ENCODE measurements around the gene RYR2.

Gene RYR2

GRCh38 chr1:237197470-237198425 is 155.8 kb downstream of the RYR2 start:
- no peak for DNase-seq (ENCODE audit: low read depth in 4 of 4, low spot score in 1 of 4)

DNA sequence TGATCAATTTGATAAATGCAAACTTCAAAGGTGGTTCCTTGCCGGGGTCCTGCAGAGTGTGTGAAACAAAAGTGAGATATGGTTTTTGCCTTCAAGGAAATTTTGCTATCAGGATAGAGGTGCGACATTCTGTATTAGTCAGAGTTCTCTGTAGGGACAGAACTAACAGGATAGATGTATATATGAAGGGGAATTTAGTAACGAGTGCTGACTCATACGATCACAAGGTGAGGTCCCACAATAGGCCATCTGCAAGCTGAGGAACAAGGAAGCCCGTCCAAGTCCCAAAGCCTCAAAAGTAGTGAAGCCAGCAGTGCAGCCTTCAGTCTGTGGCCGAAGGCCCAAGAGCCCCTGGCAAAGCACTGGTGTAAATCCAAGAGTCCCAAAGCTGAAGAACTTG is 157.0 kb downstream of the RYR2 start:
- no peak for DNase-seq (ENCODE audit: low read depth in 4 of 4, low spot score in 1 of 4)

DNA sequence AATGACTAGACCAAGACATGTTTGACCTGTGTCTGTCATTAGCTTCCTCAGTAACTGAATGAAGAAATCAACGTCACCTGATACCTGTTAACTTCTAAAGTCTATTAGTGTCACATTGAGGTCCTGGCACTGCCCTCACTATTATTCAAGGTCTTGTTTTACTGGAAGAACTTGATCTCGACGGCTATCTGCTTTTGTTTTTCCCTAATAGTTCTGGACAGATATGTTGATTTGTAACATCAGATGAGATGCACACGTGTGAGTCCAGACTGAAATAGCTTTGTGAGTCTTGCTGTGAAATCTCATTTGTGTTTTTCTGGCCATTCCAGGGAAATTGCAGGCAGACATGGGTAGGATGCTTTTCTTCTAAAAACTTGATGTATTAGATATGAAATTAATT is 159.2 kb downstream of the RYR2 start:
- no peak for DNase-seq (ENCODE audit: low read depth in 4 of 4, low spot score in 1 of 4)

- no peak for DNase-seq (ENCODE audit: low read depth in 4 of 4, low spot score in 1 of 4)
These were observed 162.9 kb downstream of the RYR2 start for GRCh38 chr1:237204841-237205240.

- no peak for DNase-seq (ENCODE audit: low read depth in 4 of 4, low spot score in 1 of 4)
These were observed 163.5 kb downstream of the RYR2 start for GRCh38 chr1:237205400-237206064.

GRCh38 chr1:237206065-237206414 is 164.1 kb downstream of the RYR2 start:
- DNase-seq (ENCODE audit: low read depth in 4 of 4, low spot score in 1 of 4) = no peak

DNA sequence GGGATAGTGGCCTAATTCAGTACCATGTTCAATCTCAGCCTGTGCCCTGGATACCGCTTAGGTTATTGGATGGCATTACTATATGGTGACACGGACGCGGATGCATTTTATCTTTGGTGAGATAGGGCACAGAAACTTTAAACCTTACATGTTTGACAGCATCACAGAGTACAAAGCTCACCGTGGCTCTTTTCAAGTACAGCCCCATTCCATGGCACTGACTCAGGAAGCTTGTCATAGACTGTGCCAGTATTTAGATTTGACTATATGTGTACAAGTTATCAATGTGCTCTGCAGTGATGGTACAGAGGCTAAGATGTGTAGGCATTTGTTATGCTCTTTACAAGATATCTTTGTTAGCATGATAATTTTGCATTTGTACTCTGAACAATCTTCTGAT is 169.0 kb downstream of the RYR2 start:
- DNase-seq (ENCODE audit: low read depth in 4 of 4, low spot score in 1 of 4) = no peak

DNA sequence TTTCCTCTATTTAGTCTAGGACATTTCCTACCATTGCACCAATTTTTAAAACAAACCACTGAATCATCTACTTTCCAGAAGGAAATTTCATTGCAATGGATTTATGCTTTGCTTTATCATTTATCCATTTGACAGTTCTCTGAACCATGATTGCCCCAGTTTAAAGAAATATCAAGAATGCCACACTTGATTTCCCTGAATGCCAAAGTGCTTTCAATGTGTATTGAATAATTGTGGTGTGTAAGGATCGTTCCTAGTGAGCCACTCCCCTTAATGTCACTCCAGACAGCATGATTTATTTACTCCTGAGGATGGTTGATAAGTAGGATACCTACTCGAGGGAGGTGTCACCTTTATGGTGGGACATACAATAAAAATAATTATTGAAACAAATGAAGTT is 169.6 kb downstream of the RYR2 start:
- no peak for DNase-seq (ENCODE audit: low read depth in 4 of 4, low spot score in 1 of 4)

DNA sequence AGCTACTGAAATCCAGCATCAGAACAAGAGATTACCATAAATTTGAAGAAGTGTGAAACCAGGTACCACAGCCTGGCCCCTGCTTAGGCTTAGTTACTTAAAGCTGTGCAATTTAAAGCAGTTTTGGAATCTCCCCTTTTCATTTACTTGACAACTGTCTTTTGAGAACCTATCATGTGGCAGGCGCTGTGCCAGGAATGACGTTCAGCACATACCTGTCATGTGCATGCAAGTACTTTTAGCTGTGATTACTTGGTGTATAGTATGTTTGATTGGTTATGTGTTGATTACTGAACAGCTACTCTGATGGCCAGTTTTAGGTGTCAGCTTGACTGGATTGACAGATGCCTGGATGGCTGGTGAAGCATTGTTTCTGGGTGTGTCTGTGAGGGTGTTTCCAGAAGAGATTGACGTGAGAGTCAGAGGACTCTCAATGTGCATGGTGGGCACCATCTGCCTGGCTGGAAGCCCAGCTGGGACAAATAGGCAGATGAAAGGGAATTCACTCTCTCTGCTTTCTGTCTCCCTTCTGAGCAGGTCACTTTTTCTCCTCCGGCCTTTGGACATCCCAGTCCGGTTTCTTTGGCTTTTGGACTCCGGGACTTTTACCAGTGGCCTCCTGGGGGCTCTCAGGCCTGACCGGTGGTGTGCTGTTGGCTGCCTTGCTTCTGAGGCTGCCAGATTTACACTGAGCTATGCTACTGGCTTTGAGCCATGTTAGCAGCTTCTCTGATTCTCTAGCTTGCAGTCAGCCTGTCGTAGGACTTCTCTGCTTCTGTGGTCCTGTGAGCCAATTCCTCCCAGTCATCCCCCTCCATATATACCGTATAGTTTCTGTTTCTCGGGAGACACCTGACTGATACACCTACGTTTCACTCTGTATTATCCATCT is 178.0 kb downstream of the RYR2 start:
- no peak for DNase-seq (ENCODE audit: low read depth in 4 of 4, low spot score in 1 of 4)

DNA sequence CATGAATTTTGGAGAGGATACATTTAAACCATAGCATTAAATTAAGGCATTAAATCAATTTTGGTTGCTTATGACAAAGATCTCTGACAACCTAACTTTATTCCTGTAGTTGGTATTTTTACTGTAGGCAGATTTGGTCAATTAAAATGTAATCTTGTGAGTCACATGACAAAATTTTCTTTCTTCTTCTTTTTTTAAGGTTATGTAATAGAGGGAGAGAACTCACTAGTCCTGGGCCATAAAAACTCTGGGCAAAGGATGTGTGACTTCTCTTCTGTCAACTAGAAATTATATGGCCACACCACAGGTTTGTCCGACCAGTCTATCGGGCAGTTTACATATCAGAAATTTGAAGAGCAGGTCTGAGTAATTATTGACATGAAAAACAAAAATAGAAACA is 181.4 kb downstream of the RYR2 start:
- DNase-seq (ENCODE audit: low read depth in 4 of 4, low spot score in 1 of 4) = no peak

GRCh38 chr1:237226177-237226944 is 184.4 kb downstream of the RYR2 start:
- no peak for DNase-seq (ENCODE audit: low read depth in 4 of 4, low spot score in 1 of 4)

DNA sequence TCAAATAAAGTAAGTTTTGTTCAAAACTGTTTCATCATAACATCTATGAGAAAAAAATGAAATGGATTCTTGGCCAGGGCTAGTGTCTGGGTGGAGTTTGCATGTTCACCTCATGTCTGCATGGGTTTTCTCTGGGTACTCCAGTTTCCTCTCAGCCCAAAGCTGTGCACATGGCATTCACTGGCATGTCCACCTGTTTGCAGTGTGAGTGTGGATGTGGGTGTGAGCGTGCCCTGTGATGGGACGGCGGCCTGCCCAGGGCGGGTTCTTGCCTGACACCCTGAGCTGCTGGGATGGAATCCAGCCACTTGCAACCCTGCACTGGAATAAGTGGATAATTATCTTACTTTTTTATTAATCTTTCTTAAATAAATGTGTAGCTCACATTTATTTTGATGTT is 185.5 kb downstream of the RYR2 start:
- no peak for DNase-seq (ENCODE audit: low read depth in 4 of 4, low spot score in 1 of 4)

DNA sequence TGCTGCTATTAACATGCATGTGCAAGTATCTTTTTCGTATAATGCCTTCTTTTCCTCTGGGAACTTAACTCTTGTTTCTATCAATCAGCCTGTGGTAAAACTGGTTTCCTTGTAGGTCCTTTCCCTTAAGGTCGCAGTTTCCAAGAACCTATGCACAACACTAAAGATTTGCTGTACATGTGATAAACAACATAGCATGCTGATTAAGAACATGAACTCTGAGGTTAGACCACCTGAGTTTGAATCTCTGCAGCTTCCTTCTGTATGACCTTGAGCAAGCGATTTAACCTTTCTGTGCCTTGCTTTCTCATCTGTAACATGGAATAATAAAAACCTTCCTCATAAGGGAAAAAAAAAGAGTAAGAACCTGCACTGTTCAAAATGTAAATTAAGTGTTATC is 186.4 kb downstream of the RYR2 start:
- DNase-seq (ENCODE audit: low read depth in 4 of 4, low spot score in 1 of 4) = no peak

GRCh38 chr1:237229333-237229732 is 187.3 kb downstream of the RYR2 start:
- no peak for DNase-seq (ENCODE audit: low read depth in 4 of 4, low spot score in 1 of 4)

DNA sequence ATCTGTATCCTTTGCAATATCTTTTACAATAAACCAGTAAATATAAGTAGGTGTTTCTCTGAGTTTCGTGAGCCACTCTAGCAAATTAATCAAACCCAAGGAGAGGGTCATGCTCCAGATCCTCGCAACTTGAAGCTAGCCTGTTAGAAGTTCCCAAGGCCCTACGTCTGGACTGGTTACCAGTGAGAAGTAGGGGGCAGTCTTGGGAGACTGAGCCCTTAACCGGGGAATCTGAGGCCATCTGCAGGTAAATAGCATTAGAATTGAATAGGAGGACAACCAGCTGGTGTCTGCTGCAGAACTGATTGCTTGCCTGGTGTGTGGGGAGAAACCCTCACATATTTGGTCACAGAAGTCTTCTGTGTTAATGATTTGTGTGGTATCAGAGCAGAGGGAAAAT is 190.5 kb downstream of the RYR2 start:
- no peak for DNase-seq (ENCODE audit: low read depth in 4 of 4, low spot score in 1 of 4)

- DNase-seq (ENCODE audit: low read depth in 4 of 4, low spot score in 1 of 4) = no peak
These were observed 193.1 kb downstream of the RYR2 start for GRCh38 chr1:237235091-237235490.

DNA sequence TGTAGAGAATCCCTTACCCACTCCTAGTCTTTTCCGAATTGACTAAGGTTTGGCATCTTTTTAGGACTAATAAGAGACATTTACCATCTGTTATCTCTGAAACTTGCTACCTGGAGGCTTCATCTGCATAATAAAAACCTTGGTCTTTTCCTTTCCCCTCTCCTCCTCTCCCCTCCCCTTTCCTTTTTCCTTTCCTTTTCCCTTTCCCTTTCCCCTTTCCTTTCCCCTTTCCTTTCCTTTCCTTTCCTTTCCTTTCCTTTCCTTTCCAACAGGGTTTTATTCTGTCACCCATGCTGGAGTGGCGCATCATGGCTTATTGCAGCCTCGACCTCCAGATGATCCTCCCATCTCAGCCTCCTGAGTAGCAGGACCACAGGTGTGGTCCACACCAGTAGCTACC is 195.7 kb downstream of the RYR2 start:
- no peak for DNase-seq (ENCODE audit: low read depth in 4 of 4, low spot score in 1 of 4)

DNA sequence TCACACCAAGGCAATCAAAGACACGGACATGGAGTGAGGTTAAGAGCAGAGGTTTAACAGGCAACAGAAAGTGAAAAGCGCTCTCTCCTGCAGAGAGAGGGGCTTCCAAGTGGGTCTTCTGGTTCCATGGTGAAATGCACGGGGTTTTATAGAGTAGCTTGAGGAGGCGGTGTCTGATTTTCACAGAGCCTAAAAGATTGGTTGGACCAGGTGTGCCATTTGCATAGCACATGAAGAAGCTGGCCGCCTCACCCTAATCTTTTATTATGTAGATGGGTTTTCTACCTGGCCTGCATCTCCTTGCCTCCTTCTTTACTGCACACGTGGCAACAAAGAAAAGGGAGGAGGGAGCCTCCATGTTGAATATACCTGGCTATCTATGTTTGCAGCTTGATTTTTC is 197.3 kb downstream of the RYR2 start:
- DNase-seq (ENCODE audit: low read depth in 4 of 4, low spot score in 1 of 4) = no peak

GRCh38 chr1:237241038-237241437 is 199.1 kb downstream of the RYR2 start:
- no peak for DNase-seq (ENCODE audit: low read depth in 4 of 4, low spot score in 1 of 4)

- no peak for DNase-seq (ENCODE audit: low read depth in 4 of 4, low spot score in 1 of 4)
These were observed 202.8 kb downstream of the RYR2 start for GRCh38 chr1:237244778-237245177.

- DNase-seq (ENCODE audit: low read depth in 4 of 4, low spot score in 1 of 4) = no peak
These were observed 205.5 kb downstream of the RYR2 start for GRCh38 chr1:237247442-237247841.
